Thoracic aorta (tissue), 2 donors: Measurements from ENCODE around the gene CALR. TPM values are rescaled to one million over a fixed set of nuclear protein-coding genes. Genes with fewer than 3 reads are reported as not detected.
"Not testable (repeated sequence)": the region's sequence is repeated elsewhere in the genome, so short reads cannot be mapped to it uniquely, and the experiment has no call there.

Experiments used
- ATAC-seq: fragments of 150-250 bp; one replicate; pipeline ENCODE4 v1.8.0; 2017; ENCODE audit warnings: low read depth; ENCODE audit not compliant: insufficient number of reproducible peaks, low FRiP score
- DNase-seq: peaks from one replicate; pipeline ENCODE4 v3.0.0-alpha.2; 2020; ENCODE audit warnings: low spot score
- H3K27ac ChIP-seq, 2 donors: fragments of 200-600 bp; sonication (generic); 1 replicate in 1 of 2; 2 replicates in 1 of 2; pipeline ENCODE4 v1.5.1; 2016; ENCODE audit warnings: mild to moderate bottlenecking in 2 of 2, moderate library complexity in 2 of 2
- H3K27me3 ChIP-seq: fragments of 200-600 bp; sonication (generic); replicated peaks from 2 replicates; pipeline ENCODE4 v1.6.0; 2016; ENCODE audit warnings: mild to moderate bottlenecking; ENCODE audit not compliant: insufficient read depth
- H3K36me3 ChIP-seq: fragments of 200-600 bp; sonication (generic); one replicate; pipeline ENCODE4 v1.5.1; 2016
- H3K4me1 ChIP-seq, 2 donors: fragments of 200-600 bp; sonication (generic); 1 replicate in 1 of 2; 2 replicates in 1 of 2; pipeline versions ENCODE4 v1.5.1 to v1.6.0; 2016; ENCODE audit warnings: low read depth in 2 of 2, mild to moderate bottlenecking in 1 of 2; ENCODE audit not compliant: control insufficient read depth in 1 of 2
- H3K4me3 ChIP-seq: fragments of 200-600 bp; sonication (generic); 2 replicates; pipeline ENCODE4 v1.5.1; 2016; ENCODE audit warnings: mild to moderate bottlenecking
- H3K9me3 ChIP-seq: fragments of 200-600 bp; sonication (generic); 2 replicates; pipeline ENCODE4 v1.5.1; 2016
- total RNA-seq, 2 donors: library from RNA; depleted of rRNA; stranded (reverse); fragments of >200 nt; gene quantifications; one replicate each; pipeline versions ENCODE4 v1.1.0 to v1.2.3, GENCODE V29; 2016
- TF ChIP-seq, protein P1 (sequence below): fragments of 200-600 bp; sonication (generic); IDR thresholded peaks from one replicate; pipeline ENCODE4 v1.5.1; 2019; ENCODE audit warnings: antibody characterized with exemption

The CALR gene
- total RNA-seq, result 100 to 1,000 TPM; 415 to 467 TPM

DNA sequence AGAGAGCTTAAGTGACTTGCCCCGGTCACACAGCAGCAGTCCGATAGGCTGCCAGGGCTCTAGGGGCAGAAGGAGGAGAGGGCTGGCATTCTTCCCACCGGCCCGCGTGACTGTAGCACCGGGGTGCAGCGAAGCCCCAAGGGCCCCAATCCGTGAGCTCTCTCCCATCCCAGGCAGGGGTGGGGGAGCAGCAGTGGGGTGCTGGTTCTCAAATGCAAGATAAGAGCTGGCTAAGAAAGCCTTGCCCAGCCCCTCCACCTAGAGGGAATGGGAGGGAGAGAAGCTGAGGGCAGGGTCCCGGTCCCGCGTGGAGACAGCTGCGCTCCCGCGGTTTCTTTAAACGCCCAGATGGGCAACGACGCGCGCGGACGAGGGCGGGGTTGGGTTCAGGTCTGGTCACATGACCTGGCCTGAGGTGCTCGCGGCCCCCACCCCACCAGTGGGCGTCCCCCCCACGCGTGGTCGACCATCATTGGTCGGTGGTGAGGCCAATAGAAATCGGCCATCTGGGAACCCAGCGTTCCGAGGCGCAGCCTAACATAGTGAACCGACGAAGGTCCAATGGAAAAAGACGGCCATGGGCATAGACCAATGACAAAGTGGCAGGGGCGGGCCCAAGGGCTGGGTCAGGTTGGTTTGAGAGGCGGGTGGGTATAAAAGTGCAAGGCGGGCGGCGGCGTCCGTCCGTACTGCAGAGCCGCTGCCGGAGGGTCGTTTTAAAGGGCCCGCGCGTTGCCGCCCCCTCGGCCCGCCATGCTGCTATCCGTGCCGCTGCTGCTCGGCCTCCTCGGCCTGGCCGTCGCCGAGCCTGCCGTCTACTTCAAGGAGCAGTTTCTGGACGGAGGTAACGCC, at the start of gene CALR:
Gene CALR, plus strand, starts transcription at position 683 of the 852 bp plus-strand sequence. Its CDS starts 71 bp downstream, at position 754.
- Histone ChIP-seq H3K27ac (peak within 1 kb of the TSS; percentile 83 to 94), H3K36me3 (peaks cover 23% of the 10 kb centered on the region), H3K4me3 (peak within 1 kb of the TSS; percentile 93), H3K4me1 (peaks cover 23 to 29% of the 10 kb centered on the region in 2 donors), H3K27me3 (no peaks in the 10 kb centered on the region), H3K9me3 (no peaks in the 10 kb centered on the region)
- TF ChIP-seq, protein P1, sequence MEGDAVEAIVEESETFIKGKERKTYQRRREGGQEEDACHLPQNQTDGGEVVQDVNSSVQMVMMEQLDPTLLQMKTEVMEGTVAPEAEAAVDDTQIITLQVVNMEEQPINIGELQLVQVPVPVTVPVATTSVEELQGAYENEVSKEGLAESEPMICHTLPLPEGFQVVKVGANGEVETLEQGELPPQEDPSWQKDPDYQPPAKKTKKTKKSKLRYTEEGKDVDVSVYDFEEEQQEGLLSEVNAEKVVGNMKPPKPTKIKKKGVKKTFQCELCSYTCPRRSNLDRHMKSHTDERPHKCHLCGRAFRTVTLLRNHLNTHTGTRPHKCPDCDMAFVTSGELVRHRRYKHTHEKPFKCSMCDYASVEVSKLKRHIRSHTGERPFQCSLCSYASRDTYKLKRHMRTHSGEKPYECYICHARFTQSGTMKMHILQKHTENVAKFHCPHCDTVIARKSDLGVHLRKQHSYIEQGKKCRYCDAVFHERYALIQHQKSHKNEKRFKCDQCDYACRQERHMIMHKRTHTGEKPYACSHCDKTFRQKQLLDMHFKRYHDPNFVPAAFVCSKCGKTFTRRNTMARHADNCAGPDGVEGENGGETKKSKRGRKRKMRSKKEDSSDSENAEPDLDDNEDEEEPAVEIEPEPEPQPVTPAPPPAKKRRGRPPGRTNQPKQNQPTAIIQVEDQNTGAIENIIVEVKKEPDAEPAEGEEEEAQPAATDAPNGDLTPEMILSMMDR, result no peak
- ATAC-seq (peak; percentile 96), DNase-seq (peak; percentile 99)

DNA sequence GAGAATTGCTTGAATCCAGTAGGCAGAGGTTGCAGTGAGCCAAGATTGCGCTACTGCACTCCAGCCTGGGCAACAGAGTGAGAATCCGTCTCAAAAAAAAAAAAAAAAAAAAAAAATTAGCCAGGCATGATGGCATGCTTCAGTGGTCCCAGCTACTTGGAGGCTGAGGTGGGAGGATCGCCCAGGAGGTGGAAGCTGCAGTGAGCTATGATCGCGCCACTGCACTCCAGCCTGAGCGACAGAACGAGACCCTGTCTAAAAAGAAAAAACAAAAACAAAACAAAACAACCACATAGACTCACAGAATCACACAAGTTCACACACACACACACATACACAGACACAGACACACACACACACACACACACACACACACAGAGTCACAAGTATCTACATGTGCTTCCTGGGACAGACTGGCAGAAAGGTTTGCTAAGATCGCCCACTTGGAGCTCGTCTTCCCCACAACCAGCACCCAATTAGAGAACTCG, 48.1 kb upstream of the CALR start:
- peak overlapping the region; percentile 83 for H3K4me3 ChIP-seq
- H3K36me3 ChIP-seq, H3K27me3 ChIP-seq, ATAC-seq, H3K9me3 ChIP-seq, DNase-seq: not testable (repeated sequence)
- H3K4me1 ChIP-seq, result peaks cover 10 to 23% of the 10 kb centered on the region in 2 donors
- H3K27ac ChIP-seq, result peak overlapping the region; percentile 55 to 64

DNA sequence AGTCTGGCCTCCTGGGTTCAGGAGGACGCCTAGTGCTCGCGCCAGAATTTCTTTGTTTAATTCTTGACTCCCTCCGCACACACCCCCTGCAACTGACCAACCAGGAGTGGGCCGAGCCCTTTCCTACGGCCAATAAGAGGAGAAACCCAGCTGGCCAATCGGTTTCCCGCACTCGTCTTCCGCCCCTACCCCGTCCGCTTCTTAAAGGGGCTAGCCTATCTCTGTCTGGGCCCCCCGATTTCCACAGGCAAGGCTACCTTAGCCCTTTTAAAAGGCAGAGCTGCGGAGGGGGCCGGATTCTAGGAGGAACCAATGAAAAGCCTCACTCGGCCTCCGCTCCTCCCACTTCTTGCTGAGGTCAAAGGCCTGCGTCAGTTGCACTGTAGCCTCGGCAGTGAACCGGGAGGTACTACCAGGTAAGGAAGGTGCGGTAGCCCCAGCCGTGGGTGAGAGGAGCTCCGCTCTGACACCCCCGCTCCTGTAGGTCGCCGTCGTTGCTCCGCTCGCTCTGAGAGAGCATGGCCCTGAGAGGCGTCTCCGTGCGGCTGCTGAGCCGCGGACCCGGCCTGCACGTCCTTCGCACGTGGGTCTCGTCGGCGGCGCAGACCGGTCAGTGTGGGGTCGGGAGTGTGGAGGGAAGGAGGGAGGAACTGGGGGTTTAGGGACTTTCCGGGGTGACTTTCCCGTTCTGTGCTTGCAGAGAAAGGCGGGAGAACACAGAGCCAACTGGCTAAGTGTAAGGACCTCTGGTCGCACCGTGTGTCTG, 47.4 kb upstream of the CALR start, which contains the start of gene GCDH:
Gene GCDH, plus strand, starts transcription at position 374 of the 766 bp plus-strand sequence. Its CDS starts 145 bp downstream, at position 519.
- ATAC-seq, result peak; percentile 94
- Histone ChIP-seq H3K36me3 (peaks cover 3% of the 10 kb centered on the region), H3K9me3 (no peaks in the 10 kb centered on the region), H3K27ac (peak within 1 kb of the TSS; percentile 55 to 81), H3K4me3 (peak within 1 kb of the TSS; percentile 83), H3K4me1 (peaks cover 5 to 17% of the 10 kb centered on the region in 2 donors), H3K27me3 (no peaks in the 10 kb centered on the region)
- TF ChIP-seq, protein P1, result no peak
- peak; percentile 95 for DNase-seq

DNA sequence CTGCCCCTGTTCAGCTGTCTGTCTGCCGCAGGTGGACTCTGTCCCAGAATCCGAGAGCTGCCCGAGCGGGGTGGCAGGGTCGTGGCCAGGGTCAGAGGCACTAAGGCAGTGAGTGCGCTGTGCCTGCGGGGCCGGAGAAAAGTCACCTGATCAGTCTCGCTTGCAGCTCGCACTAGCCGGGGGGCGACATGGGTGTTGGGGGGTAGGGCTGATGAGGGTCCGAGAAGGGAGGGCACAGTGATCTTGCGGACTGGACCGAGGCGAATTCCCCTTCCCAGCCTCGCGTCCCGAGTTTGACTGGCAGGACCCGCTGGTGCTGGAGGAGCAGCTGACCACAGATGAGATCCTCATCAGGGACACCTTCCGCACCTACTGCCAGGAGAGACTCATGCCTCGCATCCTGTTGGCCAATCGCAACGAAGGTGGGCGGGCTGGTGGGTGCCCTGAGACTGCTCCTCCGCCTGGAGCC, 46.8 kb upstream of the CALR start:
- ATAC-seq, result no peak
- H3K4me1 ChIP-seq, result peaks cover 4 to 17% of the 10 kb centered on the region in 2 donors
- H3K27ac ChIP-seq, result peak overlapping the region; percentile 55 to 81
- H3K36me3 ChIP-seq, result peaks cover 9% of the 10 kb centered on the region
- H3K9me3 ChIP-seq, result no peaks in the 10 kb centered on the region
- no peaks in the 10 kb centered on the region for H3K27me3 ChIP-seq
- TF ChIP-seq, protein P1, result no peak
- peak overlapping the region; percentile 83 for H3K4me3 ChIP-seq
- DNase-seq, result no peak

DNA sequence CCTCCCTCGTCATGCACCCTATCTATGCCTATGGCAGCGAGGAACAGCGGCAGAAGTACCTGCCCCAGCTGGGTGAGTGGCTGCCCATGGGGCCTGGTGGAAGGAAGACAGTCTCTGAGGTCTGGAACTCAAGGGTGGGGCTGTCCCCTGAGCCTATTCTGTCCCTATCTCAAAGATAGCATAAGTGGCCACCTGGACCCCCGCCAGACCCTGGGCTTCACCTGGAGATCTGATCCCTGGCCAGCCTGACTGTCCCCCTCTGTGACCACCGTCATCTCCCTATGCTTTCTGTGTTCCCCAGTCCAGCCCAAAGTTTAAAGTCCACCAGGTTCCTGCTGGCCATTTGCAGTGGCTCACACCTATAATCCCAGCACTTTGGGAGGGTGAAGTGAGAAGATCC, 44.8 kb upstream of the CALR start:
- Histone ChIP-seq H3K4me1 (peaks cover 4 to 17% of the 10 kb centered on the region in 2 donors), H3K9me3 (no peaks in the 10 kb centered on the region), H3K27ac (no peak overlapping the region), H3K4me3 (no peak overlapping the region), H3K36me3 (peaks cover 20% of the 10 kb centered on the region), H3K27me3 (no peaks in the 10 kb centered on the region)
- ATAC-seq (no peak), DNase-seq (no peak)
- TF ChIP-seq, protein P1, result no peak
